HG03139 (cell line): ENCODE data around the gene RRAD.
A peak's percentile ranks its signal among the peaks of the same experiment; 100 is the strongest.

Source experiments
- ATAC-seq: cut with Tn5 transposase; IDR thresholded peaks from one replicate; pipeline ENCODE4 v1.9.1; 2021; ENCODE audit not compliant: unreplicated experiment

Gene RRAD

GRCh38 chr16:66882702-66883101 lies 42.6 kb downstream of the RRAD start:
- no peak for ATAC-seq

GRCh38 chr16:66881964-66882508 lies 43.3 kb downstream of the RRAD start:
- ATAC-seq = no peak

GRCh38 chr16:66881560-66881959 lies 43.8 kb downstream of the RRAD start:
- ATAC-seq = no peak

- no peak for ATAC-seq
These were observed 44.3 kb downstream of the RRAD start for GRCh38 chr16:66881014-66881417.

- peak; percentile 94 for ATAC-seq
These were observed 44.9 kb downstream of the RRAD start, which contains the start of gene PDP2 for GRCh38 chr16:66880288-66881013. PDP2 (plus strand) TSS chr16:66880515; CDS start chr16:66884285, 3,770 bp downstream.

GRCh38 chr16:66878067-66878466 lies 47.3 kb downstream of the RRAD start:
- no peak for ATAC-seq

GRCh38 chr16:66874079-66874775 lies 51.1 kb downstream of the RRAD start:
- ATAC-seq = no peak

- ATAC-seq = no peak
These were observed 51.7 kb downstream of the RRAD start for GRCh38 chr16:66873685-66874055.

- peak; percentile 73 for ATAC-seq
These were observed 52.2 kb downstream of the RRAD start for GRCh38 chr16:66872943-66873684.

- no peak for ATAC-seq
These were observed 52.8 kb downstream of the RRAD start for GRCh38 chr16:66872559-66872942.

- no peak for ATAC-seq
These were observed 53.5 kb downstream of the RRAD start for GRCh38 chr16:66871840-66872239.
